OCI-LY7 (cell line): ENCODE measurements around the gene FAM171A1. TPM values are rescaled to one million over a fixed set of nuclear protein-coding genes. Genes with fewer than 3 reads are reported as not detected.

ENCODE experiments used
- BruUV-seq: library from RNA; stranded (reverse); fragments of 400-500 nt; replicated peaks from 2 replicates; lab custom pipeline; 2021; lab: Mats Ljungman, UMichigan
- CTCF ChIA-PET: fragments of 300-600 bp; sonication (Branson Sonifier 250); formaldehyde crosslinking; loops from one replicate; lab custom pipeline; 2022; ENCODE audit warnings: antibody characterized with exemption; ENCODE audit not compliant: unreplicated experiment; lab: Charles Lee
- POLR2A ChIA-PET: fragments of 300-600 bp; sonication (Branson Sonifier 250); formaldehyde crosslinking; loops from one replicate; lab custom pipeline; 2022; ENCODE audit warnings: antibody characterized with exemption; lab: Charles Lee
- DNase-seq: peaks from one replicate; pipeline ENCODE4 v3.0.0-alpha.2; 2015; ENCODE audit warnings: low spot score
- H2AFZ ChIP-seq: fragments of 200-600 bp; sonication (generic), shearing (Covaris generic); 2 replicates; pipeline ENCODE4 v1.6.1; 2014; ENCODE audit warnings: mild to moderate bottlenecking, antibody characterized with exemption, low read length, moderate library complexity
- H3K27ac ChIP-seq: fragments of 200-600 bp; sonication (generic); 2 replicates; pipeline ENCODE4 v1.5.1; 2014; ENCODE audit warnings: mixed run types, low read depth, mild to moderate bottlenecking, moderate library complexity, low read length, inconsistent platforms; ENCODE audit not compliant: poor library complexity, severe bottlenecking
- H3K36me3 ChIP-seq: fragments of 200-600 bp; sonication (generic); 2 replicates; pipeline ENCODE4 v1.6.1; 2014; ENCODE audit warnings: mild to moderate bottlenecking, antibody characterized with exemption, low read length, moderate library complexity, mixed read lengths; ENCODE audit not compliant: insufficient read depth
- H3K4me1 ChIP-seq: fragments of 200-600 bp; sonication (generic); 2 replicates; pipeline ENCODE4 v1.5.1; 2014; ENCODE audit warnings: mild to moderate bottlenecking, low read length; ENCODE audit not compliant: insufficient read depth, poor library complexity, severe bottlenecking
- H3K4me2 ChIP-seq: fragments of 200-600 bp; sonication (generic); 2 replicates; pipeline ENCODE4 v1.6.1; 2014; ENCODE audit warnings: mild to moderate bottlenecking, low read length
- H3K4me3 ChIP-seq: fragments of 200-600 bp; sonication (generic); 2 replicates; pipeline ENCODE4 v1.5.1; 2014; ENCODE audit warnings: mild to moderate bottlenecking, low read depth, low read length; ENCODE audit not compliant: poor library complexity, severe bottlenecking
- H3K79me2 ChIP-seq: fragments of 200-600 bp; sonication (generic); 2 replicates; pipeline ENCODE4 v1.6.1; 2016; ENCODE audit warnings: low read depth, mild to moderate bottlenecking, low read length, moderate library complexity, mixed read lengths; ENCODE audit not compliant: insufficient read depth
- H3K9me2 ChIP-seq: fragments of 200-600 bp; sonication (generic); 2 replicates; pipeline ENCODE4 v1.6.1; 2016; ENCODE audit warnings: mild to moderate bottlenecking, low read length, mixed read lengths; ENCODE audit not compliant: insufficient read depth
- H3K9me3 ChIP-seq: fragments of 200-600 bp; sonication (generic); 2 replicates; pipeline ENCODE4 v1.6.1; 2014; ENCODE audit warnings: mild to moderate bottlenecking, mixed run types, low read length, mixed read lengths
- H4K20me1 ChIP-seq: fragments of 200-600 bp; sonication (generic); 2 replicates; pipeline ENCODE4 v1.6.1; 2014; ENCODE audit warnings: mild to moderate bottlenecking, antibody characterized with exemption, low read length, moderate library complexity, mixed read lengths; ENCODE audit not compliant: insufficient read depth
- CTCF ChIP-seq: fragments of 200-600 bp; sonication (generic); conservative IDR thresholded peaks from 2 replicates; pipeline ENCODE4 v1.5.1; 2014; ENCODE audit warnings: mild to moderate bottlenecking, antibody characterized with exemption, low read length, moderate library complexity, mixed read lengths
- EZH2phosphoT487 ChIP-seq: fragments of 200-600 bp; sonication (generic); IDR thresholded peaks from 2 replicates; pipeline ENCODE4 v1.6.1; 2018; ENCODE audit warnings: low read depth, borderline replicate concordance, mild to moderate bottlenecking, mixed run types, antibody characterized with exemption, low read length, moderate library complexity, mixed read lengths
- intact Hi-C: fragments of 100-400 bp; cut with micrococcal nuclease; formaldehyde crosslinking; loops from one replicate; pipeline ENCODE4 v1.10.0; 2022; ENCODE audit not compliant: unreplicated experiment
- total RNA-seq, 2 experiments: library from RNA; depleted of rRNA in 1 of 2; stranded (reverse); fragments of >200 nt in 1 of 2; shearing (Covaris generic) in 1 of 2; gene quantifications; 2 replicates each; pipeline ENCODE4 v1.2.3, GENCODE V29; 2014 to 2022

The FAM171A1 gene
- total RNA-seq, 2 experiments from 2014 or later, result not detected

GRCh38 chr10:15290150-15290549, 80.9 kb downstream of the FAM171A1 start:
- Histone ChIP-seq H4K20me1 (no peaks in the 10 kb centered on the region), H3K9me2 (no peaks in the 10 kb centered on the region), H3K4me2 (no peak overlapping the region), H3K79me2 (no peaks in the 10 kb centered on the region), H2AFZ (no peak overlapping the region), H3K4me3 (no peak overlapping the region), H3K36me3 (no peaks in the 10 kb centered on the region), H3K27ac (no peak overlapping the region), H3K9me3 (no peaks in the 10 kb centered on the region), H3K4me1 (no peaks in the 10 kb centered on the region)
- intact Hi-C loops, result no loop called here
- DNase-seq, result no peak
- no TSS peak for BruUV-seq
- ChIA-PET POLR2A (no interaction called here), CTCF (no interaction called here)
- TF ChIP-seq EZH2phosphoT487 (no peak), CTCF (no peak)

GRCh38 chr10:15280974-15281373, 90.1 kb downstream of the FAM171A1 start:
- BruUV-seq, result no TSS peak

More at GRCh38 chr10:15280974-15281373, 90.1 kb downstream of the FAM171A1 start:
- Histone ChIP-seq H3K36me3 (no peaks in the 10 kb centered on the region), H2AFZ (no peak overlapping the region), H3K4me3 (no peak overlapping the region), H3K27ac (no peak overlapping the region), H4K20me1 (no peaks in the 10 kb centered on the region), H3K9me3 (no peaks in the 10 kb centered on the region), H3K79me2 (no peaks in the 10 kb centered on the region), H3K4me1 (no peaks in the 10 kb centered on the region), H3K4me2 (no peak overlapping the region), H3K9me2 (no peaks in the 10 kb centered on the region)
- ChIA-PET POLR2A (no interaction called here), CTCF (no interaction called here)
- DNase-seq, result peak; percentile 2
- intact Hi-C loops, result no loop called here
- TF ChIP-seq EZH2phosphoT487 (no peak), CTCF (no peak)
